Sigmoid colon (tissue), 7 donors: ENCODE results near the gene KIR2DL3. TPM values are rescaled to one million over a fixed set of nuclear protein-coding genes. Genes with fewer than 3 reads are reported as not detected.
"Not testable (repeated sequence)": the region's sequence is repeated elsewhere in the genome, so short reads cannot be mapped to it uniquely, and the experiment has no call there.

Experiments
- DNase-seq: peaks from one replicate; pipeline ENCODE4 v3.0.0-alpha.2; 2019
- H3K27ac ChIP-seq, 4 donors: fragments of 200-600 bp; sonication (generic); one replicate each; pipeline ENCODE4 v1.5.1; 2016 to 2019; ENCODE audit warnings: mild to moderate bottlenecking in 1 of 4
- H3K27me3 ChIP-seq, 3 donors: fragments of 200-600 bp; sonication (generic); one replicate each; pipeline ENCODE4 v1.5.1; 2019; ENCODE audit warnings: mild to moderate bottlenecking in 1 of 3
- H3K36me3 ChIP-seq, 4 donors: fragments of 200-600 bp; sonication (generic); one replicate each; pipeline ENCODE4 v1.5.1; 2016 to 2019
- H3K4me1 ChIP-seq, 4 donors: fragments of 200-600 bp; sonication (generic); one replicate each; pipeline ENCODE4 v1.5.1; 2017 to 2019
- H3K4me3 ChIP-seq, 4 donors: fragments of 200-600 bp; sonication (generic); one replicate each; pipeline ENCODE4 v1.5.1; 2017 to 2019; ENCODE audit warnings: mild to moderate bottlenecking in 2 of 4, moderate library complexity in 1 of 4
- H3K9me3 ChIP-seq, 4 donors: fragments of 200-600 bp in 3 of 4; sonication (generic) in 3 of 4; one replicate each; pipeline versions ENCODE4 v1.5.1 to v1.6.1; 2013 to 2019
- WGBS, 2 donors: extraction: QIAGEN DNeasy Blood & Tissue Kit; methylation state at CpG; one replicate each; pipeline ENCODE4 v1.1.7; 2013; 5-methylcytosine and 5-hydroxymethylcytosine counted together
- intact Hi-C: fragments of 100-400 bp; cut with DNase I; formaldehyde crosslinking; loops from one replicate; pipeline ENCODE4 v1.15.1; 2023
- polyA plus RNA-seq, 3 donors: library from polyadenylated mRNA; stranded (reverse); fragments of 200-250 nt; gene quantifications; one replicate each; pipeline ENCODE4 v1.2.3, GENCODE V29; 2013
- total RNA-seq, 4 donors: library from RNA; depleted of rRNA; stranded (reverse); fragments of >200 nt; gene quantifications; one replicate each; pipeline ENCODE4 v1.1.0, GENCODE V29; 2016
- donor health status: healthy with polysubstance abuse.
- donor health status: Bipolar disorder and iron deficiency.
- donor health status: healthy.

Gene KIR2DL3
- total and polyA plus RNA-seq, 7 donors: 0.07 TPM; not detected in 6

- H3K27ac ChIP-seq, intact Hi-C loops, H3K9me3 ChIP-seq, DNase-seq, H3K27me3 ChIP-seq, H3K4me1 ChIP-seq, H3K36me3 ChIP-seq, H3K4me3 ChIP-seq: not testable (repeated sequence)
- WGBS, 2 donors: 69 to 79% methylated on average over 11 of the region's 12 CpGs
These were observed 18.1 kb downstream of the KIR2DL3 start for GRCh38 chr19:54756204-54757110.

- H3K4me3 ChIP-seq, H3K27ac ChIP-seq, H3K27me3 ChIP-seq, H3K4me1 ChIP-seq, H3K9me3 ChIP-seq, DNase-seq, H3K36me3 ChIP-seq, intact Hi-C loops: not testable (repeated sequence)
- WGBS, 2 donors: 60 to 69% methylated on average over 6 of the region's 6 CpGs
These were observed 20.3 kb downstream of the KIR2DL3 start for GRCh38 chr19:54758577-54758976.

- H3K4me1 ChIP-seq, H3K36me3 ChIP-seq, intact Hi-C loops, H3K4me3 ChIP-seq, H3K27me3 ChIP-seq, DNase-seq, H3K27ac ChIP-seq, H3K9me3 ChIP-seq: not testable (repeated sequence)
- WGBS, 2 donors: 75 to 81% methylated on average over 8 of the region's 8 CpGs
These were observed 25.9 kb downstream of the KIR2DL3 start for GRCh38 chr19:54764219-54764618.

GRCh38 chr19:54766464-54766863 lies 28.2 kb downstream of the KIR2DL3 start:
- H3K4me3 ChIP-seq, H3K9me3 ChIP-seq, intact Hi-C loops, H3K4me1 ChIP-seq, H3K27me3 ChIP-seq, H3K27ac ChIP-seq, DNase-seq, H3K36me3 ChIP-seq: not testable (repeated sequence)
- WGBS, 2 donors: 77 to 81% methylated on average over 4 of the region's 4 CpGs

- H3K9me3 ChIP-seq, H3K4me1 ChIP-seq, H3K4me3 ChIP-seq, H3K36me3 ChIP-seq, DNase-seq, intact Hi-C loops, H3K27ac ChIP-seq, H3K27me3 ChIP-seq: not testable (repeated sequence)
- 92 to 93% methylated on average over 15 of the region's 15 CpGs for WGBS, 2 donors
These were observed 31.3 kb downstream of the KIR2DL3 start, which contains the start of gene KIR2DL1 for GRCh38 chr19:54769646-54770045. Gene KIR2DL1, plus strand, starts transcription at chr19:54769793. Its CDS starts 58 bp downstream, at chr19:54769851.

GRCh38 chr19:54770511-54770910 lies 32.2 kb downstream of the KIR2DL3 start:
- WGBS, 2 donors: 88% methylated on average over 3 to 4 of the region's 4 CpGs

GRCh38 chr19:54771018-54771960 lies 33.0 kb downstream of the KIR2DL3 start:
- H3K4me3 ChIP-seq, H3K27me3 ChIP-seq, intact Hi-C loops, DNase-seq, H3K4me1 ChIP-seq, H3K36me3 ChIP-seq, H3K9me3 ChIP-seq, H3K27ac ChIP-seq: not testable (repeated sequence)
- WGBS, 2 donors: 73 to 79% methylated on average over 13 to 14 of the region's 15 CpGs

More at GRCh38 chr19:54770511-54770910, 32.2 kb downstream of the KIR2DL3 start:
- H3K36me3 ChIP-seq, H3K4me1 ChIP-seq, H3K27ac ChIP-seq, intact Hi-C loops, H3K27me3 ChIP-seq, DNase-seq, H3K4me3 ChIP-seq, H3K9me3 ChIP-seq: not testable (repeated sequence)

GRCh38 chr19:54772666-54773065 lies 34.4 kb downstream of the KIR2DL3 start:
- H3K4me3 ChIP-seq, intact Hi-C loops: not testable (repeated sequence)
- 40 to 50% methylated on average over 2 of the region's 2 CpGs for WGBS, 2 donors

GRCh38 chr19:54775095-54775815 lies 36.9 kb downstream of the KIR2DL3 start:
- intact Hi-C loops, H3K4me1 ChIP-seq, DNase-seq, H3K27ac ChIP-seq, H3K36me3 ChIP-seq, H3K4me3 ChIP-seq, H3K9me3 ChIP-seq, H3K27me3 ChIP-seq: not testable (repeated sequence)
- 72 to 81% methylated on average over 12 of the region's 12 CpGs for WGBS, 2 donors

More at GRCh38 chr19:54772666-54773065, 34.4 kb downstream of the KIR2DL3 start:
- H3K27me3 ChIP-seq, DNase-seq, H3K9me3 ChIP-seq, H3K36me3 ChIP-seq, H3K4me1 ChIP-seq, H3K27ac ChIP-seq: not testable (repeated sequence)

- DNase-seq, H3K27ac ChIP-seq, H3K4me3 ChIP-seq, H3K27me3 ChIP-seq, intact Hi-C loops, H3K9me3 ChIP-seq, H3K36me3 ChIP-seq, H3K4me1 ChIP-seq: not testable (repeated sequence)
- WGBS, 2 donors: 68% methylated on average over 8 of the region's 8 CpGs
These were observed 37.5 kb downstream of the KIR2DL3 start for GRCh38 chr19:54775830-54776229.

- H3K27me3 ChIP-seq, H3K36me3 ChIP-seq, H3K4me1 ChIP-seq, intact Hi-C loops, H3K27ac ChIP-seq, DNase-seq, H3K4me3 ChIP-seq, H3K9me3 ChIP-seq: not testable (repeated sequence)
- WGBS, 2 donors: 65 to 69% methylated on average over 4 of the region's 4 CpGs
These were observed 39.5 kb downstream of the KIR2DL3 start for GRCh38 chr19:54777851-54778250.

GRCh38 chr19:54778896-54779295 lies 40.6 kb downstream of the KIR2DL3 start:
- H3K36me3 ChIP-seq, H3K9me3 ChIP-seq, H3K27me3 ChIP-seq, intact Hi-C loops, H3K27ac ChIP-seq, H3K4me3 ChIP-seq, H3K4me1 ChIP-seq, DNase-seq: not testable (repeated sequence)
- 64 to 70% methylated on average over 7 of the region's 7 CpGs for WGBS, 2 donors
